GM18511 (cell line): ENCODE measurements around the gene INCA1.

Source experiments
- ATAC-seq: cut with Tn5 transposase; IDR thresholded peaks from one replicate; pipeline ENCODE4 v1.9.1; 2021; ENCODE audit warnings: mild to moderate bottlenecking, moderate library complexity; ENCODE audit not compliant: unreplicated experiment

The INCA1 gene

DNA sequence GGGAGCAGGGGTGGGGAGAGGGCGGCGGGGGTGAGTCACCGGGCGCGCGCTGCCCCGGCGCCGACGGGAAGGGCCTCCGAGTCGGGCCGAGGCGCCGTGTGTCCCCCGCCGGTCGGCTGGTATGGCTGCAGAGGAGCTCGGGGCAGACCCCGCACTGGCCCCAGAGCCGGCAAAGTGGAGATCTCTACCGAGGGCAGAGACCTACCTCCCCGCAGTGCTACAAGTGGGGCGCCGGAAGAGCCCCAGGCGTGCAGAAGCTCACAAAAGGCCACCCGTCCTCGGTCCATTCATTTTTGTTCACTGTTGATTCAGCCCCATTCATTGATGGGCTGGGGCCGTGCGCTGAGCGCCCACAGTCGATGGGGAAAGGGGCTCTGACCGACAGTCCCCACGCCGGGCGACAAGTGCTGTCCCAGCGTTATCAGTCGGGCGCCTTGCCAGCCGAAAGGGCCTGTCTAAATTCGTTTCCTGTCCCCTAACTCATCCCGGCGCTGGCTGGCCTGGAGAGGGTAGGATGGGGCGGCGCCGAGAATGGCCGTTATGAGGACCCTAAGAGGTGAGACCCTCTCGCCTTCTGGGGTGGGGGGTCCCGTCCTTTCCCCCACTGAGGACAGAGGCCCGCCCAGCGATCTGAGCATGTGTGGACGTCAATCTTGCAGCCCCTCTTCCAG lies 47.1 kb downstream of the INCA1 start:
- peak; percentile 14 for ATAC-seq

DNA sequence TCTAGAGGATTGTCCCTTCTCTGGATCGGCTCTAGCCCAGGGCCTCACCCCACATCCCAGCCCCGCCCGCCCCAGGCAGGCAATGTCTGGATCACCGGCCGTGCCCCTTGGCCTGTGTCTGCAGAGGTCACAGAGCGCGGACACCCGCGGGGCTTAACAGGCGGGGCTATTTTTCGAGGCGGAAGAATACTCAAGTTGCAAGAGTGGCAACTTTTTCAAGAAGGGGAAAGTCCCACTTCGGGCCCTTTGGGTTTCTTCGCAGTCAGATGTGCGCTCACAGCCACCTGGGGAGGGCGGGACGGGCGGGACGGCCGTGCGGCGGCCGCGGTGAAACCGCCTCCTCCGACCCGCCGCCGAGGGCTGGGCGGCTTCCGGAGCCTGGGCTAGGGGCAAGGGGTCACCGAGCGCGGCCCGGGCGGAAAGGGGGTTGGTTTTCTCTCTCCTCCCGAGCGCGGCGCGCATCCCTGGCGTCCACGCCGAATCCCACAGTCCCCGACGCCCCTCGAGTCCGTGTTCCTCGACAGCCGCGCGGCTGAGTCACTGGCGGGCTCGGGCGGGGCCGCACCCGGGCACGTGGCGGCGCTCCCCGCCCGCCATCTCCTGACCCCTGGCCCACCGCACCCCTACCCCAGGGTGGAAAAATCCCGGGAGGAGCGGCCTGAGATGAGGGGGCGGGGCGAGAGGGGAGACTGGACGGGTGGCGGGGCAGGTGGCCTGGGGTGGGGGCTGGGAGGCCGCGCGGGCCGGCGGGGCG lies 47.8 kb downstream of the INCA1 start:
- ATAC-seq: peak; percentile 35

GRCh38 chr17:4948931-4949320 lies 48.4 kb downstream of the INCA1 start:
- ATAC-seq: peak; percentile 33

DNA sequence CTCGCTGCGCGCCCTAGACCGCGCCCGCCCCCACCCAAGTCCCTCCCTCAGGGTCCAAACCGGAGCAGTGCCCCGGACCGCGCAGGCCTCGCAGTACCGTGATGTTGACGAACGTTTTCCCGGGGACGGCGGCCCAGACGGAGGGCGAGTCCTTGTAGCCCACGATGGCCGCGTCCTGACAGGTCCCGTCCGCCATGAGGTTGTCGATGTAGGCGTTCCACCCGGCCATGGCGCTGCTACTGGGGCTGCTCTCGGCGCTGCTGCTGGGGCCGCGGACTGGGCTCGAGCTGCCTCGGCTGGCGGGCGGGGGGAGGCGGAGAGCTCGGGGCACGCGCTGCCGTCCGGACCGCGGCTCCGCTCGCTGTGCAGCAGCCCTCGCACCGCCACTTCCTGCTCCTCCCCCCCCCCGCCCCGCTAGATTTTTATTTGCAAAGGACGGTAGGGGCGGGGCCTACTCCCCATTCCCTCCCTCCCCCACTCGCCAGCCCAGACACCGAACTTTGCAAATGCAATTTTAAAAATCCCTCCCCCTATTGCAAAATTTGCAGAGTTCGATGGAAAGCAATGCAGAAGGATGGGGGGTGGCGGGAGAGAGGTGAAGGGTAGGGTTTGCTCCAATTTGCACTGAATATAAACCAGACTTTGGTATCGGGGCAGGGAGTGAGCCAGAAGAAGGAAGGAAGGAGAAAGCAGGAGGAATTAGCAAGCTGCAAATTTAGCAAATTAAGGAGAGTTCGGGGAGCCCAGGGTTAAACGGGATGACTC lies 49.0 kb downstream of the INCA1 start, which contains the start of gene PFN1:
Gene PFN1 (minus strand): TSS at position 365 of the 765 bp plus-strand sequence. CDS start 136 bp downstream, at position 229.
- ATAC-seq: peak; percentile 30

DNA sequence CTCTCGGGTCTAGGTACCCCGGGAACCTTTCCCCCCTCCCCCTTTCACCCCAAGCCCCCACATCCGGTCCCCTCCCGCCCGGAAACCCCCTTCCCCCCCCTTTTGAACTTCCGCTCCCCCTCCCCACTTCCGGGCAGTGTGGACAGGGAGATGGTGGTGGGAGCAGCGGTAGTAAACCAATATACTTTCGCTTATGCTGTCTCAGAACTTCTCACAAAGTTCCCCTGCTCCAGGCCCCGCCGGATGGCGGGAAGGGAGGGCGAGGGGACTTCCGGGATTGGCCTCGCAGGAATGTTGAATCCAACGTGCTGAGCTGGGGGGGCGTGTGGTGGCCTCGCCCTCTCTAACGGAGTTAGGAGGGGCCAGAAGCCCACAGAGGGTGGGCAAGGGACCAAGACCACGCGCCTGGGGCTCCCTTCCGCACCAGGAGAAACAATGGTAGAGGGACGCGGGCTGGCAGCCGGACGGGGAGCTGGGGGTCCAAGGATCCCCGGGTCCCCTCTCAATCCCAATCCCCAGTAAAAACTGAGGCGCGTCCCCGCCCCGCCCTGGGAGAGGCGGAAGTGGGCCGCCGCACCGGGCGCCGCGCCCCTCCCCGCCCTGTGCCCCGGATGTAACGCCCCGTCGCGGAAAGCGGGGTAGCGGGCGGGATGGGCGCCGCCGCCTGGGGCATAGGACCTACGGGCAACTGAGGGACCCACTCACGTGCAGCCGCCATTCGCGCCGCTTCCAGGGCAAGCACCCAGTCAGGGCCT lies 49.7 kb downstream of the INCA1 start:
- no peak for ATAC-seq

DNA sequence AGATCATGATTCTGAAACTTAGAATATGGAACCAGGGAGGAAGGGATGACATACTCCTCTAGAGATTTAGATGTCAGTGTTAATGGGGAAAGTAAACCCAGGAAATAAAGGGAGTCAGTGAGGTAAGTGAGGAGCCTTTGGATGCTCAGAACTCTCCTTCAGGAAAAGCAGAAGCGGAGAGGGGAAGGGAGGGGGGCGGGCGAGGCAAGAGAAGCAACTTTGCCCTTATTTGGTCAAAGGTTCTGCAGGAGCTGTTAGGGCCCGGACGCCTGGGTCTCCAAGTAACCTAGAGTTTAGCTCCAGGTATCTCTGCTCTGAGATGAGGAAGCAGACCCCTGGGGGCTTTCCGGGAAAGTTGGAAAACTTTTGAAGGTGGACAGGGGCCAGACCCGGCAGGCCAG lies 50.3 kb downstream of the INCA1 start:
- ATAC-seq: no peak

DNA sequence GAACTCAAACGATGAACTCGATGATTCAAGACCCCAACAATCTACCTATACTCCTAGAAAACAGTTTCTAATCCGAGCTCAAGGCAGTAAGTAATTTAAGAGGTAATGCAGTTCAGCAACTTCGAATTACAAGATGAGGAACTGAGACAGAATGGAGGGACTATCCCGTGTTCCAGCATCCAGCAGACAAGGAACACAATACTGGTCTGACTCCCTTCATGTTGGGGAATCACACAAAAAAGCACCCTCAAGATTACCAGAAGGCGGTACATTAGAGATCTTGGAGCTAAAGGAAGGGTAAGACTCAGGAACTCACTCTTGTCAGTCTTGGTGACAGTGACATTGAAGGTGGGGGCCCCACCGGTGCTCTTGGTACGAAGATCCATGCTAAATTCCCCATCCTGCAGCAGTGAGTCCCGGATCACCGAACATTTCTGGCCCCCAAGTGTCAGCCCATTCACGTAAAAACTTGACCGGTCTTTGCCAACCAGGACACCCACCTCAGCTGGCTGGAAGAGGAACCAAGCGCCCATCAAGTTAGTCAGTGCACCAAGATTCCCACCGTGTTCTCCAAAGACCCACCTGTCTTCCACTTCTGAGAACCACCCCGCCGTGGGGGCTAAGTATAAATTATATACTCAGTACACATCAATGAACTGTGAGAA lies 50.9 kb downstream of the INCA1 start:
- no peak for ATAC-seq

- ATAC-seq: no peak
Measured at GRCh38 chr17:4945944-4946280, 51.4 kb downstream of the INCA1 start.

DNA sequence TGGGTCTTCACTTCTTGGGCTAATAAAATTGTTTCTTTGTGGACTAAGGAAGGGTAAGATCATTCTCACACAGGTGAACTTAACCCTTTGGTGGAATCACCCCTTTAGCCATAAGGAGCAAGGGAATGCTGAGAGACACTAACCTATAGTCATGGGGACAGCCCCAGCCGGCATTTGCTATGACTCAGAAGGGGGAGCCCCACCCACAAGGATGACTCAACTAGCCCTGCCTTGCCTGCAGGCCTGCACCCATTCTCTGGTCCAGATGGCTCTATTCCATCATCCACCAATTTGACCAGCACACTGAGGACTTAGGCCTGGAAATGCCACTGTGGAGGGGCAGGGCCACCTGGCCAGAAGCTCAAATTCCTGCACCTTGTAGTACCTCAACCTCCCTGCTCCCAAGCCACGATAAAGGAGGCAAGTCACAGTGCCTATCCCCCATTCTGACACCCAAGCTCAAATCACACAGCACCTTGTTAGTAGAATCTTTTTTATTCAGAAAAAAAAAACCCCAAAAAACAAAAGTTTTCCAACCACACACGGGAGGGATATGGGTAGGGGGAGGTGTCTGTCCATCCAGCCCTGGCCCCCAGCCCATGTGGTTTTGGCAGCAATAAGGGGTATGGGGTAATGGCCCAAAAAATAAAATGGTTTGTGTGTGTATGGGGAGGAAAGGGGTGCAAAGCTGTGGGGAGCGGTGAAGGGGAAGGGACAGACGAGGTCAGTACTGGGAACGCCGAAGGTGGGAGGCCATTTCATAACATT lies 52.0 kb downstream of the INCA1 start:
- ATAC-seq: no peak

GRCh38 chr17:4944554-4945175 lies 52.7 kb downstream of the INCA1 start:
- ATAC-seq: no peak

- ATAC-seq: no peak
Measured at GRCh38 chr17:4944163-4944553, 53.2 kb downstream of the INCA1 start.

GRCh38 chr17:4942760-4943508 lies 54.4 kb downstream of the INCA1 start:
- no peak for ATAC-seq

DNA sequence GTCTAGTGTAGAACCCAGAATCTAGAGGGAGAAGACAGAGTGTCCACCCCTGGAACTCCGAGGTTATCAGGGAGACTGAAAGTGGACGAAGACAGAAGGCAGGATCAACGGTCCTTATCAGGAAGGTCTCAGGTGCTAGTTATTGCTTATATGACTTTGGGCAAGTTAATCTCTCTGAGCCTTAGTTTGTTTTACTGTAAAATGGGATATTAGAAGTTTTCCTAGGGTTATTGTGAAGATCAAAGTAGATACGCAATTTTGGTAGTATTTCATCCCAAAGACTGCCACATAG lies 56.1 kb downstream of the INCA1 start:
- ATAC-seq: no peak

GRCh38 chr17:4940555-4941318 lies 56.6 kb downstream of the INCA1 start:
- no peak for ATAC-seq

DNA sequence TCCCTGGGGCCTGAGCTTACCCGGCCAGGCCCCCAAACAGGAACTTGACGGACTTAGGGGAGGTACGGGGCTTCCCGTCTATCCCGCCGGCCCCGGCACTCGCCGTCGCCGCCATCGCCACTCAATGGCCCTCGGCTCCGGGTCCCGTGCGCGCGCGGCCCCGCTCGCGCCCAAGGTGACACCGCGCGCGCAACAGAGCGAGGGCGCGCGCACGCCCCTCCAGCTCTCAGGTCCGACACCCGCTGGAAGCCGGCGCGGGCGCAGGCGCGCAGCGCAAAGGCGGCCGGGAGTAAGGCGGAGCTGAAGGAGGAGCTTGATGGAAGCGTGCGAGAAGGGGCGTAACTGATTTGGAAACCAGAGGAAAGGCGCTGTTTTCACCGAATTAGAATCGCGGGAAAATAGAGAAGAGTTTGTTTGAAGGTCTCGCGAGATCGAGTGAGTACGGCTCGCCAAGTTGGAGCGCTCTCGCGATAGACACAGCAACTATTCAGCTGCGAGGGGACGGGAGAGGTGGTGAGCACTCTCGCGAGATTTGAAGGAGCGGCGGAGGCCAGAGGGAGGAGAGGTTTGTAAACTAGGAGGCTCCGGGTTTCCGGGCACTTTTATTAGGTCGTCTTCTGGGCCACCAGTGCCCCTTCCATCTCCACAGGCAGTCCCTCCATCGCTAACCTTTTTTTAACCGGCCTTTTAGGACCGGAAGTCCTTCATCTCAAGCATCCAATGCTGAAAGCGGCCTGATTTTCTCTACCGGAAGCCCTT lies 57.3 kb downstream of the INCA1 start, which contains the start of the genes RNF167 and SLC25A11:
Gene RNF167 (plus strand): TSS at position 473 of the 759 bp plus-strand sequence. CDS start 642 bp downstream, outside the sequence.
Gene SLC25A11 (minus strand): TSS at position 251 of the 759 bp plus-strand sequence. CDS start 136 bp downstream, at position 115.
- peak; percentile 83 for ATAC-seq

GRCh38 chr17:4939546-4939795 lies 57.9 kb downstream of the INCA1 start:
- peak; percentile 22 for ATAC-seq
